ENCODE data around the gene GNA15.

- no peak for TF ChIP-seq CTCF (conservative IDR thresholded peaks at IDR 0.05 in 1 of 2, IDR thresholded peaks at IDR 0.05 in 1 of 2; ENCODE audit: low read depth in 1 of 2, low read length in 2 of 2)
- no peak for TF ChIP-seq EZH2 (IDR thresholded peaks at IDR 0.05; ENCODE audit: low read length, missing control alignments)
These were observed 4.8 kb downstream of the GNA15 start for GRCh38 chr19:3140667-3141038.
